ENCODE results near the gene ACOT11. TPM values are rescaled to one million over a fixed set of nuclear protein-coding genes. Genes with fewer than 3 reads are reported as not detected.
A peak's percentile ranks its signal among the peaks of the same experiment; 100 is the strongest.
"Not testable (repeated sequence)": the region's sequence is repeated elsewhere in the genome, so short reads cannot be mapped to it uniquely, and the experiment has no call there.

Gene ACOT11
- total RNA-seq, 2 donors from 2014 or later, result 43.3 to 82.5 TPM

DNA sequence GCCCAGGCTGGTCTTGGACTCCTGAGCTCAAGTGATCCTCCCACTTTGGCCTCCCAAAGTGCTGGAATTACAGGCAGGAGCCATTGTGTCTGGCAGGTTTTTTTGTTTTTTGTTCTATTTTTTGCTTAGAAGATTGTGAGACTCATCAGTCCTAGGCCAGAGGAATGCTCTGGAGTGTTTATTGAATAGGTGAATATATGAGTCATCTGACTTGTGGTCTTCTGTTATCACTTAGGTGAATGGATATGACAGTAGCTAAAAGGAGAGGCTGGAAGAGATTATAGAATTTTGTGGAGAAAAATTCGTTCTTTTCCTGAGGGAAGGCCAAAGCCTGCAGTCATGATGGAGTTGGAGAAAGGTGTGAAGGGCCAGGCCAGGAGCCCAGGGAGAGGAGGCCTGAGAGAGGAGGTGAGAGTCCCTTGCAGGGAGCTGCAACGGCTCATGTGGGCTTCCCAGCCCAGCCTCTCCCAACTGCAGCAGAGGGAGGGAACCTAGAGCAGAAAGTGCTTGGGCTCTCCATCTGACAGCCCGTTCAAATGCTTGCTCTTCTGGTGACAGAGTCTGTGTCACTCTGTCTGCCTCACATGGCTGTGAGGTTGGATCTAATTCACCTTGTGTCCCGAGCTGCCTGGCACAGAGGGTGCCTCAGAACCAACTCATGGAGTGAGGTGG is 31.6 kb upstream of the ACOT11 start:
- Histone ChIP-seq H3K27me3 (no peaks in the 10 kb centered on the region), H3K4me1 (no peaks in the 10 kb centered on the region), H3K36me3 (no peaks in the 10 kb centered on the region), H3K9ac (ENCODE audit: low read depth in 2 of 2, low read length in 2 of 2) (no peak overlapping the region), H3K9me3 (no peaks in the 10 kb centered on the region), H3K4me3 (no peak overlapping the region), H3K27ac (no peak overlapping the region)
- TF ChIP-seq, protein P1, sequence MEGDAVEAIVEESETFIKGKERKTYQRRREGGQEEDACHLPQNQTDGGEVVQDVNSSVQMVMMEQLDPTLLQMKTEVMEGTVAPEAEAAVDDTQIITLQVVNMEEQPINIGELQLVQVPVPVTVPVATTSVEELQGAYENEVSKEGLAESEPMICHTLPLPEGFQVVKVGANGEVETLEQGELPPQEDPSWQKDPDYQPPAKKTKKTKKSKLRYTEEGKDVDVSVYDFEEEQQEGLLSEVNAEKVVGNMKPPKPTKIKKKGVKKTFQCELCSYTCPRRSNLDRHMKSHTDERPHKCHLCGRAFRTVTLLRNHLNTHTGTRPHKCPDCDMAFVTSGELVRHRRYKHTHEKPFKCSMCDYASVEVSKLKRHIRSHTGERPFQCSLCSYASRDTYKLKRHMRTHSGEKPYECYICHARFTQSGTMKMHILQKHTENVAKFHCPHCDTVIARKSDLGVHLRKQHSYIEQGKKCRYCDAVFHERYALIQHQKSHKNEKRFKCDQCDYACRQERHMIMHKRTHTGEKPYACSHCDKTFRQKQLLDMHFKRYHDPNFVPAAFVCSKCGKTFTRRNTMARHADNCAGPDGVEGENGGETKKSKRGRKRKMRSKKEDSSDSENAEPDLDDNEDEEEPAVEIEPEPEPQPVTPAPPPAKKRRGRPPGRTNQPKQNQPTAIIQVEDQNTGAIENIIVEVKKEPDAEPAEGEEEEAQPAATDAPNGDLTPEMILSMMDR (IDR thresholded peaks at IDR 0.05), result no peak
- no peak for DNase-seq
- intact Hi-C loops (cut with DNase I), result no loop called here

DNA sequence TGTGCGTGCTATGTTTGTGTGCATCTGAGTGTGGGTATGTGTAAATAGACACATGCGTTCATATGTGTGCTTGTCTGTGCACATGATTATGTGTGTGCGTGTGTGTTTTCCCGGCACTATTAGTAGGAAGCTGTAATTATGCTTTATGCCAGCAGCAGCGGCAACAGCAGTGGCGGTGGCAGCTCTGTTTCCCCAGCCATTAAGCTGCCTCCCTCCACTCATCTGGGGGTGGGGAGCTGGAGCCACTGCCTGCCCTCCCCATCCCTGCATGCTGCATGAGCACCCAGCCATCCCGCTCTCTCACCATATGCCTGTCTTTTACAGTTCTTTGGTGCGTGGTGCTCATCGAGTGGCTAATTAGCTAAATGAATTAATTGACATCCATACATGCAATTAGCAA is 30.5 kb upstream of the ACOT11 start:
- Histone ChIP-seq H3K4me3 (no peak overlapping the region), H3K36me3 (no peaks in the 10 kb centered on the region), H3K9me3 (no peaks in the 10 kb centered on the region), H3K27me3 (no peaks in the 10 kb centered on the region), H3K4me1 (no peaks in the 10 kb centered on the region), H3K27ac (no peak overlapping the region), H3K9ac (ENCODE audit: low read depth in 2 of 2, low read length in 2 of 2) (no peak overlapping the region)
- TF ChIP-seq, protein P1 (IDR thresholded peaks at IDR 0.05), result no peak
- DNase-seq, result no peak
- intact Hi-C loops (cut with DNase I), result no loop called here

GRCh38 chr1:54518489-54518888 is 29.5 kb upstream of the ACOT11 start:
- no peak for DNase-seq
- no peaks in the 10 kb centered on the region for H3K4me1 ChIP-seq
- no peak overlapping the region for H3K9ac ChIP-seq (ENCODE audit: low read depth in 2 of 2, low read length in 2 of 2)
- H3K36me3 ChIP-seq, result no peaks in the 10 kb centered on the region
- TF ChIP-seq, protein P1 (IDR thresholded peaks at IDR 0.05), result no peak
- intact Hi-C loops (cut with DNase I), result no loop called here
- H3K4me3 ChIP-seq, result no peak overlapping the region
- H3K9me3 ChIP-seq, result no peaks in the 10 kb centered on the region
- H3K27me3 ChIP-seq, result no peaks in the 10 kb centered on the region
- H3K27ac ChIP-seq, result no peak overlapping the region

GRCh38 chr1:54519709-54520108 is 28.3 kb upstream of the ACOT11 start:
- H3K4me3 ChIP-seq, result no peak overlapping the region
- H3K27ac ChIP-seq, result no peak overlapping the region
- no peaks in the 10 kb centered on the region for H3K9me3 ChIP-seq
- H3K4me1 ChIP-seq, result no peaks in the 10 kb centered on the region
- H3K36me3 ChIP-seq, result no peaks in the 10 kb centered on the region
- TF ChIP-seq, protein P1 (IDR thresholded peaks at IDR 0.05), result peak; percentile 27
- no peaks in the 10 kb centered on the region for H3K27me3 ChIP-seq
- no peak for DNase-seq
- no peak overlapping the region for H3K9ac ChIP-seq (ENCODE audit: low read depth in 2 of 2, low read length in 2 of 2)
- intact Hi-C loops (cut with DNase I), result no loop called here

GRCh38 chr1:54520631-54521321 is 27.3 kb upstream of the ACOT11 start:
- Histone ChIP-seq H3K27me3 (no peaks in the 10 kb centered on the region), H3K9ac (ENCODE audit: low read depth in 2 of 2, low read length in 2 of 2) (no peak overlapping the region), H3K4me3 (no peak overlapping the region), H3K4me1 (no peaks in the 10 kb centered on the region), H3K9me3 (no peaks in the 10 kb centered on the region), H3K27ac (no peak overlapping the region), H3K36me3 (no peaks in the 10 kb centered on the region)
- TF ChIP-seq, protein P1 (IDR thresholded peaks at IDR 0.05), result no peak
- no peak for DNase-seq
- intact Hi-C loops (cut with DNase I), result no loop called here

GRCh38 chr1:54526565-54526964 is 21.5 kb upstream of the ACOT11 start:
- DNase-seq; H3K27me3 ChIP-seq; intact Hi-C loops (cut with DNase I); H3K27ac ChIP-seq; H3K4me1 ChIP-seq; H3K9me3 ChIP-seq; H3K36me3 ChIP-seq; H3K4me3 ChIP-seq; H3K9ac ChIP-seq (ENCODE audit: low read depth in 2 of 2, low read length in 2 of 2): not testable (repeated sequence)
